Measurements from ENCODE around the gene GRB10.

GRB10 gene

GRCh38 chr7:50803359-50804337, 21.0 kb upstream of the GRB10 start:
- DNase-seq, result no peak

GRCh38 chr7:50801907-50802306, 19.2 kb upstream of the GRB10 start:
- no peak for DNase-seq

GRCh38 chr7:50799873-50800272, 17.2 kb upstream of the GRB10 start:
- DNase-seq, result no peak

GRCh38 chr7:50798126-50798525, 15.4 kb upstream of the GRB10 start:
- no peak for DNase-seq

GRCh38 chr7:50795831-50796230, 13.1 kb upstream of the GRB10 start:
- no peak for DNase-seq

- DNase-seq, result no peak
These were observed 12.6 kb upstream of the GRB10 start for GRCh38 chr7:50795253-50795652.

GRCh38 chr7:50793947-50794570, 11.4 kb upstream of the GRB10 start:
- DNase-seq, result no peak

GRCh38 chr7:50793120-50793946, 10.6 kb upstream of the GRB10 start:
- no peak for DNase-seq

- DNase-seq, result no peak
These were observed 9.8 kb upstream of the GRB10 start for GRCh38 chr7:50792342-50793119.

GRCh38 chr7:50791938-50792341, 9.2 kb upstream of the GRB10 start:
- no peak for DNase-seq

GRCh38 chr7:50791363-50791937, 8.8 kb upstream of the GRB10 start:
- no peak for DNase-seq

GRCh38 chr7:50790381-50790780, 7.7 kb upstream of the GRB10 start:
- DNase-seq, result no peak

- DNase-seq, result no peak
These were observed 5.7 kb upstream of the GRB10 start for GRCh38 chr7:50788382-50788781.

- DNase-seq, result no peak
These were observed 5.1 kb upstream of the GRB10 start for GRCh38 chr7:50787825-50788224.

- no peak for DNase-seq
These were observed 2.6 kb upstream of the GRB10 start for GRCh38 chr7:50785346-50785745.

GRCh38 chr7:50783801-50784507, 1.3 kb upstream of the GRB10 start:
- no peak for DNase-seq

GRCh38 chr7:50783303-50783702, 607 bp upstream of the GRB10 start:
- DNase-seq, result no peak

GRCh38 chr7:50781381-50782293, 1.1 kb downstream of the GRB10 start:
- no peak for DNase-seq

GRCh38 chr7:50780436-50780835, 2.3 kb downstream of the GRB10 start:
- DNase-seq, result no peak

- DNase-seq, result no peak
These were observed 3.3 kb downstream of the GRB10 start for GRCh38 chr7:50779427-50779826.
